Measurements from ENCODE around the gene IQCN.

IQCN gene

GRCh38 chr19:18264137-18264854 lies 10.0 kb downstream of the IQCN start:
- no peak for DNase-seq

- no peak for DNase-seq
Measured at GRCh38 chr19:18263324-18264136, 10.7 kb downstream of the IQCN start.

- DNase-seq, result no peak
Measured at GRCh38 chr19:18262917-18263316, 11.3 kb downstream of the IQCN start.

- no peak for DNase-seq
Measured at GRCh38 chr19:18262144-18262543, 12.1 kb downstream of the IQCN start.

- DNase-seq, result no peak
Measured at GRCh38 chr19:18261474-18261873, 12.8 kb downstream of the IQCN start.

GRCh38 chr19:18259893-18260292 lies 14.4 kb downstream of the IQCN start:
- no peak for DNase-seq

- DNase-seq, result no peak
Measured at GRCh38 chr19:18257503-18258470, 16.5 kb downstream of the IQCN start.

- DNase-seq, result no peak
Measured at GRCh38 chr19:18254546-18255503, 19.4 kb downstream of the IQCN start.

GRCh38 chr19:18253716-18254115 lies 20.5 kb downstream of the IQCN start:
- DNase-seq, result no peak

GRCh38 chr19:18253130-18253529 lies 21.1 kb downstream of the IQCN start:
- DNase-seq, result no peak

GRCh38 chr19:18252370-18252717 lies 21.9 kb downstream of the IQCN start:
- DNase-seq, result no peak

GRCh38 chr19:18251587-18252369 lies 22.5 kb downstream of the IQCN start:
- DNase-seq, result peak; percentile 78

GRCh38 chr19:18249834-18250233 lies 24.4 kb downstream of the IQCN start:
- no peak for DNase-seq

GRCh38 chr19:18245297-18245696 lies 29.0 kb downstream of the IQCN start:
- DNase-seq, result no peak

GRCh38 chr19:18239303-18239702 lies 34.9 kb downstream of the IQCN start:
- DNase-seq, result no peak

GRCh38 chr19:18234194-18234593 lies 40.1 kb downstream of the IQCN start:
- no peak for DNase-seq

- DNase-seq, result peak; percentile 48
Measured at GRCh38 chr19:18233224-18233825, 40.9 kb downstream of the IQCN start.

- no peak for DNase-seq
Measured at GRCh38 chr19:18232540-18233223, 41.6 kb downstream of the IQCN start.

GRCh38 chr19:18231775-18232174 lies 42.5 kb downstream of the IQCN start:
- DNase-seq, result no peak
